HuH-7 (cell line): ENCODE results near the gene METTL18.
"Not testable (repeated sequence)": the region's sequence is repeated elsewhere in the genome, so short reads cannot be mapped to it uniquely, and the experiment has no call there.

Experiments
- DNase-seq: peaks from one replicate; pipeline ENCODE4 v3.0.0; 2011; ENCODE audit warnings: low spot score

Gene METTL18

GRCh38 chr1:169794530-169795416, at the start of gene METTL18:
METTL18 (minus strand) TSS chr1:169794907; CDS start chr1:169793695, 1,212 bp downstream.
- peak; percentile 80 for DNase-seq

DNA sequence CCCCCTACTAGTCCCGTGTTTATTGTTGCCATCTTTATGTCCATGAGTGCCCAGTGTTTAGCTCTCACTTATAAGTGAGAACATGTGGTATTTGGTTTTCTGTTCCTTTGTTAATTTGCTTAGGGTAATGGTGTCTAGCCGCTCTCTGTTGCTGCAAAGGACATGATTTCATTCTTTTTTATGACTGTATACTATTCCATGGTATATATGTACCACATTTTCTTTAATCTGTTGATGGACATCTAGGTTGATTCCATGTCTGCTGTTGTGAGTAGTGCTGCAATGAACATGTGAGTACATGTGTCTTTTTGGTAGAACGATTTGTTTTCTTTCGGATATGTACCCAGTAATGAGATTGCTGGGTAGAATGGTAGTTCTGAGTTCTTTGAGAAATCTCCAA, 44.2 kb upstream of the METTL18 start:
- no peak for DNase-seq

DNA sequence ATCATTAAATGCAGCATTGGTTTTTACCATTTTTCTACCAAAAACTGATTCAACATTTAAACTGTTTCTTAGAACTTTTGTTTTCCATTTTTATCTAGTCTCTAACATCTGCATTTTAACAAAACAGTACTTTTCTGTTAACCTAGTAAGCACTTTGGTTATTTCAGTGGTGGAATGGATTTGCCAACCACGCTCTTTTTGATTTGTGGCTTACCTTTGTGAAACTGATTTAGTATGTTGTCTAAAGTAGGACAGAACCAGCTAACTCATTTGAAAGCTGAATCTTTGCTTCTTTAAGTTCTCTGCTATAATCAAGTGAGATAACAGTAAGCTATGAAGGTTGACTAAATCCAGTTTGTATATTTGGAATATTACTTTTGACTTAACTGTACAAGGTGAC, 41.5 kb upstream of the METTL18 start:
- no peak for DNase-seq

DNA sequence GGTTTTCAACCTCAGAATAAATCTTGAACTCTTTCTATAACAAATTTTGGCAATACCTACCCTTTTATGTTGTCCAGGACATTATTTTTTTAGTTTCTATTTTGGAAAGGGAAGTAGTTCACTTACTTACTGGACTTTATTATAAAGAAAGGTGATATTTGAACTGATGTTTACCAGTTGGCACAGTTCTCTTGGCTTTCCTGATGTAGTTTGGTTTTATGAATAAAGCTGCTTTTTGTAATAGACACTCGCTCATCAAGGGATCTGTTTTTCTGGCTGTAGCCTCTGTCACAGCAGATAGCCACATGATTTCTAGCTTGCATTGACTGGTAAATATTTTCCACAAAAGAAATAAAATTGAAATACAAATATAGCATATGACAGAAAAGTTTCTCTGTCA, 40.9 kb upstream of the METTL18 start:
- DNase-seq = no peak

DNA sequence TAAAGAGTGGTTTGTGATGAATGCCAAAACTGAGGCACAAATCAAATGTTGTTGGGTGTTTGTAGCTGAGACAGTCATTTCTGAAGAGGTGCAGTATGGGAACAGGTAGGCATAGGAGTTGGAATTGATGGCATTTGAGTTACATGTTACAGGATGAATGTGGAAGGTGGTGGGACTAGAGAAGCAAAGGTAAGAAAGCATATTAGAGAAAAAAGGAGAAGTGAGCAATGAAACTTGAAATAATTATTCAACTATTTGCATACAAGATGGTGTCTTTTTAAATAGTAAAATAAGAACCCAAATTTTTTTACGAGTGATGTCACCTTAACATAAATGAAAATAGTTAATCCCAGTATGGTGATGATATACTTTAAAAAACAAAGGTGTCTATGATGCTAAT, 40.2 kb upstream of the METTL18 start:
- DNase-seq = no peak

GRCh38 chr1:169833179-169833901, 38.6 kb upstream of the METTL18 start:
- no peak for DNase-seq

GRCh38 chr1:169829671-169830070, 35.0 kb upstream of the METTL18 start:
- DNase-seq = no peak

DNA sequence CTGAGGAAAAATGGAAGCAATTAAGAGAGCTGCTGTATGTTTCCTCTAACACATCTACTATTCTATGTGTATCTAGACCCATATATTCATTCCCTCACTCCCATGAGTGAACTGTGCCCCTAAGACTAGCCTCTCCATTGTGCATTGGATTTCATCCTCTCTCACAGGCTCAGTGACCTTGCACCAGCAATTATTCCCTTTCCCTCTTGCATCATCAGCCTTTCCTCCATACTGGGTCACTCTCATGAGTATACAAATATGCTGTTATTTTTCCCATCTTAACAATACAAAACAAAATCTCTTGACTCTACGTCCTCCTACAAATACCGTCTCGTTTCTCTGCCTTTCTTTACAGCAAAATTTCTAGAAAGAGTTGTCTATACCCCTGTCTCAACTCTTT, 29.4 kb upstream of the METTL18 start:
- DNase-seq = no peak

DNA sequence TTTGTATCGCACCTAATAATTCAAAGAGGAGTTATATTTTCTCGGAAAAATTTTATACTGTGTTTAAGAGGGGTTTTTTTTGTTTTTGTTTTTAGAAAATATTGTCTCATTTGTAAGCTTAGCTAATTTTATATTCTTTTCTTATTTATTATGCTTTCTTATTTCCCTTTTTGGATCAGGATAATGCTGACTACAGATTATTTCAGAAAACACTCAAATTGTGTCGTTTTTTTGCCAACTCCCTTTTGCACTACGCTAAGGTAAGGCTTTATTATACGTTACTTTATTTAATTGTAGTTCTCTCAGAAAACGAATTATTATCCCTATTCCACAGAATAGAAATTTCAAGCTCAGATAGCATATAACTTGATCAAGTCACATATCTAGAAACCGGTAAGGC, 26.8 kb upstream of the METTL18 start:
- DNase-seq = no peak

DNA sequence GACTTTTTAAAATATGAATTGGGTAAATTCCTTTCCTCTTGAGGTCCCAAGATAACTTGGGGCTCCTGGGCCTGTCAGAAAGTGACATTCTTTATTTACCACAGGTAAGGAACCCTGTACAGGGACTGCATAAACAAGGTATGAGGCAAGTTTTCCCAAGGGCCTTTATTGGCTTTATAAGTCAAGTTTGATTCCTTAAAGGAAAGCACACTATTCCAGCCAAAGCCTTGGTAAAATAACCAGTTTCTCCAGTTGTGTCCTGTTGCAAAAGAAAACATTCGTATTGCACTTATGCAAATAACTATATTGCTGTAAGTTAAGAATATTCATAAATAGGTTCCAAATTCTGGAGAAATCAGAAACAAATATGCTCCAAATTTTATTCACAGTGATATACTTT, 21.9 kb upstream of the METTL18 start:
- no peak for DNase-seq

DNA sequence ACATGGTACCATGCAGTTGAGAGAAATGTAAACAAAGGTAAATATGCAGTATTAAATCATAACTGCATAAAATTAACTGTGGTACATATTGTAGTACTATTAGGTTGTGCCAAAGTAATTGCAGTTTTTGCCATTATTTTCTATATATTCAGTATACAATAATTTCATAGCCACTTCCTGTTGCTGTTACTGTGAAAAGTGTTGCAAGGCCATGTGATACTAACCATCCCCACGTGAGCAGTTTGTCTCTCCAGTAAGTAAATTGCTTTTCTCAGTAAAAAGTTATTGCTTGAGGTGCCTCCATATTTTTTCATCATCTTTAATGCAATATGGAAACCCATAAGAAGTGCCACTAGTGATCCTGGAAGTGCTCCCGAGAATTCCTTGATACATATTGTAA, 19.6 kb upstream of the METTL18 start:
- no peak for DNase-seq

- DNase-seq = no peak
Measured at GRCh38 chr1:169812131-169812530, 17.4 kb upstream of the METTL18 start.

DNA sequence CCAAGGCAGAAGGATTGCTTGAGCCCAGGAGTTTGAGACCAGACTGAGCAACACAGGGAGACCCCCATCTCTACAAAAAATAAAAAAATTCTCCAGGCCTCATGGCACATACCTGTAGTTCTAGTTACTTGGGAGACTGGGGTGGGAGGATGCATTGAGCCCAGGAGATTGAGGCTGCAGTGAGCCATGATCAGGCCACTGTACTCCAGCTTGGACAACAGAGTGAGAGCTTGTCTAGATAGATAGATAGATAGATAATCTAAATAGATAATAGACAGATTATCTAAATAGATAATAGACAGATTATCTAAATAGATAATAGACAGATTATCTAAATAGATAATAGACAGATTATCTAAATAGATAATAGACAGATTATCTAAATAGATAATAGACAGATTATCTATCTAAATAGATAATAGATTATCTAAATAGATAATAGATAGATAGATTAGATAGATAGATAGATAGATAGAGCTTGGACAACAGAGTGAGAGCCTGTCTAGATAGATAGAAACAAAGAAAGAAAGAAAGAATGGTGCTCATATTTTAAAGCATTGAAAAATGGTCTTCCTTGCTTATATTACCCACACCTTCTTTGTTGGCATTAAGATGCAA, 16.8 kb upstream of the METTL18 start:
- DNase-seq = not testable (repeated sequence)

GRCh38 chr1:169809370-169810095, 14.8 kb upstream of the METTL18 start:
- peak; percentile 33 for DNase-seq

DNA sequence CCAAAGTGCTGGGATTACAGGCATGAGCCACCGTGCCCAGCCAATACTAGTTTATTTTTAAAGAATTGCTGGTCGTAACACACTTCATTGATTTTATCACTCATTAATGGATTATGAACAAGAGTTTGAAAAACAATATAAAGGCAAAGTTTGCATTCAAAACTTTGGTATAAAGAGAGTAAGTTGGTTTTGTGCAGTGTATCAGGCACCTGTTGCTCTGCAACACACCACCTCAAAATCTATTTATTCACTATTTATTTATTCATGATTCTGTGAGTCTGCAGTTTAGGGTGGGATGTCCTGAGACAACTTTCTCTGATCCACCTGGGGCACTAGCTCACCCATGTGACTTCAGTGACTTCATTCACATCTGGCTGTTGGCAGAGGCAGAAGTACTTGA, 10.2 kb upstream of the METTL18 start:
- DNase-seq = no peak

GRCh38 chr1:169802888-169803287, 8.2 kb upstream of the METTL18 start:
- DNase-seq = no peak

DNA sequence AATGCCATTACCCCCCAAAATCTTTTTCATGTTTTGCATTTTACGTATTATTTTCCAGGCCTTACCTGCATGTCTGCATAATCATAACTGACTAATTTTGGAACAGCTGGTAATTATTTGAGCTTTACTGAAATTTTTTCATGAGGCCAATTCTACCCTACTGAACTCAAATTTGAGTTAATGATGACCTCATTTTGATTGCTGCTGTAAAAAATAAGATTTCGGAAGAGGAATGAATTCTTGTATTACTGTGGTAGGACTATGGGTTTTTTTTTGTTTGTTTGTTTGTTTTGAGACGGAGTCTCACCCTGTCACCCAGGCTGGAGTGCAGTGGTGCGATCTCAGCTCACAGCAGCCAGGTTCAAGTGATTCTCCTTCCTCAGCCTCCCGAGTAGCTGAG, 2.6 kb upstream of the METTL18 start:
- no peak for DNase-seq

- DNase-seq = no peak
Measured at GRCh38 chr1:169796274-169796810, 1.6 kb upstream of the METTL18 start.

GRCh38 chr1:169795687-169796086, 980 bp upstream of the METTL18 start:
- no peak for DNase-seq

DNA sequence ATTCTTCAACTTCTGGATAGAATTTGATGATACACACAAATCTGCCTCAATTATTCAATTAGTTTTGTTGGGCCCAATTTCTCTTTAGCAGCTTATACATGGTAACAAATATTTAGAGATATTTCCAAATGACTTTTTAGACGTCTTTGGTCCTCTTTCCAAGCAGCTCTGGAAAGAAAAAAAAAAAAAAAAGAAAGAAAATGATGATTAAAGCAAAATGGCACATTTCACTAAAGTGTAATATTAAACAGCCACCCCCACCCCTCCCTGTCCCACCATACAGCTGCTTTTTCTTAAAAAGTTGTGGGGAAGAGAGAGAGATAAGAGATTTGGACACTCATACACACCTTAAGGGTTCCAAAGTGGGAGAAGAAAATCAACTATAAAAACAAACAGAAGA, 977 bp downstream of the METTL18 start:
- DNase-seq = no peak

- no peak for DNase-seq
Measured at GRCh38 chr1:169788402-169788801, 6.3 kb downstream of the METTL18 start.

DNA sequence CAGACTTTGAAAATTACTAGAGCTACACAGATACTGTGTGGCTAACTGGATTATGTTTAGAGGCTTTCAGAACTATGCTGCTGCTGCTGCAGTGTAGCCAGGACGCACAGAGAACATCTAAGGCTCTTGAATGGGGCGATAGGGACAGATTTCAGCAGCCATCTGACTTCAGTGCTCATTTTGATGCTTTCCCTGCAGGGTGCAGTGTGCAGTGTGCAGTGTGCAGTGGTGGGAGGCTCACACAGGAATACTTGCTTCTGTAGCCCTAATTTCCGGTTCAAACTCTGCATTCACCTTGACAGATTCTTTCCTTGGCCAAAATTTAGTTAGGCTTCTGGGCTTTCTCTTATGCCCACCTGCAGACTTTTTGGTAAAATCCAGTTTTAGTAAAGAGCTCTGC, 7.7 kb downstream of the METTL18 start:
- no peak for DNase-seq
